Lung (tissue), 12 donors: ENCODE measurements around the gene LIPA. TPM values are rescaled to one million over a fixed set of nuclear protein-coding genes. Genes with fewer than 3 reads are reported as not detected.
A peak's percentile ranks its signal among the peaks of the same experiment; 100 is the strongest.

ENCODE experiments used
- ATAC-seq: fragments of 200-7000 bp; cut with Tn5 transposase; one replicate; pipeline ENCODE4 v1.9.1; 2020; ENCODE audit warnings: moderate number of reproducible peaks; ENCODE audit not compliant: insufficient read depth, low FRiP score
- DNase-seq, 3 donors: peaks; one replicate each; pipeline ENCODE4 v3.0.0-alpha.2; 2013 to 2017
- H3K27ac ChIP-seq, 2 donors: one replicate each; pipeline ENCODE4 v1.5.1; 2013; ENCODE audit warnings: mild to moderate bottlenecking in 2 of 2, moderate library complexity in 2 of 2, control low read depth in 1 of 2, inconsistent platforms in 1 of 2, low read depth in 1 of 2, low read length in 1 of 2
- H3K27me3 ChIP-seq, 3 donors: one replicate each; pipeline ENCODE4 v1.5.1; 2013; ENCODE audit warnings: low read length in 2 of 3; ENCODE audit not compliant: control insufficient read depth in 3 of 3, insufficient read depth in 3 of 3
- H3K36me3 ChIP-seq, 4 donors: one replicate each; pipeline ENCODE4 v1.5.1; 2013; ENCODE audit warnings: low read length in 4 of 4, mild to moderate bottlenecking in 1 of 4, moderate library complexity in 1 of 4; ENCODE audit not compliant: control insufficient read depth in 4 of 4, insufficient read depth in 4 of 4
- H3K4me1 ChIP-seq, 5 donors: one replicate each; pipeline ENCODE4 v1.5.1; 2013; ENCODE audit warnings: low read length in 5 of 5, mild to moderate bottlenecking in 2 of 5, moderate library complexity in 1 of 5; ENCODE audit not compliant: control insufficient read depth in 5 of 5, insufficient read depth in 5 of 5
- H3K4me3 ChIP-seq: one replicate; pipeline ENCODE4 v1.5.1; 2013; ENCODE audit warnings: mild to moderate bottlenecking, control low read depth, moderate library complexity
- H3K9ac ChIP-seq, 2 donors: one replicate each; pipeline ENCODE4 v1.5.1; 2013; ENCODE audit warnings: low read length in 2 of 2, control low read depth in 1 of 2; ENCODE audit not compliant: insufficient read depth in 1 of 2
- H3K9me3 ChIP-seq, 4 donors: one replicate each; pipeline ENCODE4 v1.5.1; 2013; ENCODE audit warnings: low read length in 3 of 4, mild to moderate bottlenecking in 1 of 4, moderate library complexity in 1 of 4; ENCODE audit not compliant: control insufficient read depth in 4 of 4, insufficient read depth in 3 of 4
- CTCF ChIP-seq: IDR thresholded peaks from 2 replicates; pipeline ENCODE4 v1.5.1; 2012; ENCODE audit warnings: mild to moderate bottlenecking; ENCODE audit errors: control extremely low read depth, extremely low read depth
- WGBS, 2 donors: extraction: QIAGEN DNeasy Blood & Tissue Kit; methylation state at CpG; one replicate each; pipeline ENCODE4 v1.1.7; 2013; 5-methylcytosine and 5-hydroxymethylcytosine counted together
- polyA plus RNA-seq, 2 donors: library from polyadenylated mRNA; stranded (reverse); fragments of 200-250 nt; gene quantifications; one replicate each; pipeline ENCODE4 v1.2.1, GENCODE V29; 2013
- total RNA-seq, 2 donors: library from RNA; depleted of rRNA in 1 of 2; stranded (reverse); fragments of >200 nt in 1 of 2; gene quantifications; one replicate each; pipeline ENCODE4 v1.2.1, GENCODE V29; 2014 to 2021
- donor health status: control.
- donor health status: control.
- donor health status: Bipolar disorder and iron deficiency.
- donor health status: healthy.
- donor health status: DM: yes; HTN: yes; CAD: no.

LIPA gene
- total and polyA plus RNA-seq, 4 donors: 24.0 to 140 (median 71.7) TPM

- no peak for TF ChIP-seq CTCF
- peaks cover 3 to 21% (median 18%) of the 10 kb centered on the region in 5 donors for H3K4me1 ChIP-seq
- WGBS, 2 donors: 77% methylated on average over 6 of the region's 6 CpGs
- no peaks in the 10 kb centered on the region for H3K27me3 ChIP-seq
- DNase-seq (peak in 1 of 3 donors; percentile 64), ATAC-seq (no peak)
- H3K27ac ChIP-seq: no peak overlapping the region
- H3K36me3 ChIP-seq: no peaks in the 10 kb centered on the region
- no peak overlapping the region for H3K4me3 ChIP-seq
- H3K9ac ChIP-seq: no peak overlapping the region
- H3K9me3 ChIP-seq: no peaks in the 10 kb centered on the region
Observed at GRCh38 chr10:89275383-89275782, 23.8 kb upstream of the LIPA start.

GRCh38 chr10:89274928-89275327 lies 23.4 kb upstream of the LIPA start:
- no peak for DNase-seq
- no peaks in the 10 kb centered on the region for H3K27me3 ChIP-seq
- no peak for ATAC-seq
- no peak for TF ChIP-seq CTCF
- peaks cover 2 to 20% (median 18%) of the 10 kb centered on the region in 5 donors for H3K4me1 ChIP-seq
- H3K36me3 ChIP-seq: no peaks in the 10 kb centered on the region
- no peak overlapping the region for H3K4me3 ChIP-seq
- H3K27ac ChIP-seq: no peak overlapping the region
- no peaks in the 10 kb centered on the region for H3K9me3 ChIP-seq
- no peak overlapping the region for H3K9ac ChIP-seq
- WGBS, 2 donors: 48 to 56% methylated on average over 3 of the region's 3 CpGs

GRCh38 chr10:89273680-89274079 lies 22.1 kb upstream of the LIPA start:
- TF ChIP-seq CTCF: no peak
- 93 to 97% methylated on average over 2 of the region's 2 CpGs for WGBS, 2 donors
- Histone ChIP-seq H3K36me3 (no peaks in the 10 kb centered on the region), H3K27me3 (no peaks in the 10 kb centered on the region), H3K9me3 (no peaks in the 10 kb centered on the region), H3K4me1 (peaks cover 2 to 11% (median 9%) of the 10 kb centered on the region in 5 donors), H3K27ac (no peak overlapping the region), H3K9ac (no peak overlapping the region), H3K4me3 (no peak overlapping the region)
- ATAC-seq: no peak
- DNase-seq: no peak

- WGBS, 2 donors: 95 to 97% methylated on average over 2 of the region's 2 CpGs
- no peaks in the 10 kb centered on the region for H3K36me3 ChIP-seq
- ATAC-seq (no peak), DNase-seq (no peak)
- H3K9ac ChIP-seq: no peak overlapping the region
- H3K27me3 ChIP-seq: no peaks in the 10 kb centered on the region
- TF ChIP-seq CTCF: no peak
- H3K4me1 ChIP-seq: peaks cover 0 to 6% (median 0%) of the 10 kb centered on the region in 5 donors
- no peaks in the 10 kb centered on the region for H3K9me3 ChIP-seq
- H3K4me3 ChIP-seq: no peak overlapping the region
- no peak overlapping the region for H3K27ac ChIP-seq
Observed at GRCh38 chr10:89271532-89271931, 20.0 kb upstream of the LIPA start.
